Measurements from ENCODE around the gene XRCC4.

- TF ChIP-seq CTCF (IDR thresholded peaks at IDR 0.05; ENCODE audit: low read depth, low read length) (no peak), POLR2A (IDR thresholded peaks at IDR 0.05; ENCODE audit: extremely low read depth, insufficient read length) (no peak), MYC (IDR thresholded peaks at IDR 0.05; ENCODE audit: low read depth, low read length) (no peak)
Measured at GRCh38 chr5:83172655-83173054, 95.3 kb downstream of the XRCC4 start.

All from NB4 (cell line).